H9 (cell line): Measurements from ENCODE around the gene SLC1A7. TPM values are rescaled to one million over a fixed set of nuclear protein-coding genes. Genes with fewer than 3 reads are reported as not detected.

Experiments used
- DNase-seq: peaks from one replicate; pipeline ENCODE4 v3.0.0-alpha.2; 2017
- H2AFZ ChIP-seq: one replicate; pipeline ENCODE4 v1.6.1; 2013; ENCODE audit warnings: mild to moderate bottlenecking, low read length, control low read depth, moderate library complexity
- H2AK5ac ChIP-seq: 2 replicates; pipeline ENCODE4 v1.6.1; 2013; ENCODE audit warnings: low read length, control low read depth, mixed read lengths; ENCODE audit not compliant: insufficient read length
- H2BK120ac ChIP-seq: one replicate; pipeline ENCODE4 v1.6.1; 2013; ENCODE audit warnings: low read depth, mild to moderate bottlenecking, low read length, control low read depth, inconsistent platforms; ENCODE audit not compliant: poor library complexity, severe bottlenecking
- H2BK12ac ChIP-seq: 2 replicates; pipeline ENCODE4 v1.6.1; 2013; ENCODE audit warnings: low read length, control low read depth, mixed read lengths, low read depth; ENCODE audit not compliant: insufficient read length
- H2BK15ac ChIP-seq: 2 replicates; pipeline ENCODE4 v1.6.1; 2013; ENCODE audit warnings: low read depth, low read length, control low read depth
- H2BK20ac ChIP-seq: one replicate; pipeline ENCODE4 v1.6.1; 2013; ENCODE audit warnings: low read depth, mild to moderate bottlenecking, low read length, control low read depth, inconsistent platforms; ENCODE audit not compliant: poor library complexity, severe bottlenecking
- H2BK5ac ChIP-seq: 2 replicates; pipeline ENCODE4 v1.6.1; 2013; ENCODE audit warnings: low read length, control low read depth, mixed read lengths; ENCODE audit not compliant: insufficient read length
- H3K14ac ChIP-seq: 2 replicates; pipeline ENCODE4 v1.6.1; 2013; ENCODE audit warnings: low read length, control low read depth; ENCODE audit not compliant: insufficient read depth
- H3K18ac ChIP-seq: 2 replicates; pipeline ENCODE4 v1.6.1; 2013; ENCODE audit warnings: low read depth, mild to moderate bottlenecking, mixed read lengths, low read length, control low read depth; ENCODE audit not compliant: insufficient read length
- H3K23ac ChIP-seq: 2 replicates; pipeline ENCODE4 v1.6.1; 2013; ENCODE audit warnings: low read length, control low read depth, mixed read lengths, low read depth; ENCODE audit not compliant: insufficient read length
- H3K23me2 ChIP-seq: 2 replicates; pipeline ENCODE4 v1.6.1; 2013; ENCODE audit warnings: low read depth, mild to moderate bottlenecking, mixed read lengths, low read length, control low read depth; ENCODE audit not compliant: insufficient read length, poor library complexity, severe bottlenecking
- H3K27ac ChIP-seq: 2 replicates; pipeline ENCODE4 v1.5.1; 2013; ENCODE audit warnings: low read length, control low read depth, mixed read lengths, low read depth; ENCODE audit not compliant: insufficient read length
- H3K27me3 ChIP-seq: 2 replicates; pipeline ENCODE4 v1.6.1; 2013; ENCODE audit warnings: low read length, control low read depth, inconsistent platforms; ENCODE audit not compliant: insufficient read depth
- H3K4ac ChIP-seq: 2 replicates; pipeline ENCODE4 v1.6.1; 2013; ENCODE audit warnings: low read depth, mild to moderate bottlenecking, control low read depth, inconsistent platforms, low read length, moderate library complexity
- H3K4me1 ChIP-seq: 2 replicates; pipeline ENCODE4 v1.6.1; 2013; ENCODE audit warnings: low read length, control low read depth, inconsistent platforms; ENCODE audit not compliant: insufficient read depth
- H3K4me2 ChIP-seq: 2 replicates; pipeline ENCODE4 v1.6.1; 2013; ENCODE audit warnings: low read length, control low read depth, mixed read lengths; ENCODE audit not compliant: insufficient read length, insufficient read depth
- H3K56ac ChIP-seq: 2 replicates; pipeline ENCODE4 v1.6.1; 2013; ENCODE audit warnings: low read depth, mild to moderate bottlenecking, mixed read lengths, low read length, control low read depth; ENCODE audit not compliant: insufficient read length
- H3K79me1 ChIP-seq: 2 replicates; pipeline ENCODE4 v1.6.1; 2013; ENCODE audit warnings: low read depth, mild to moderate bottlenecking, moderate library complexity, low read length, control low read depth, inconsistent platforms; ENCODE audit not compliant: insufficient read depth, poor library complexity, severe bottlenecking
- H3K79me2 ChIP-seq: 2 replicates; pipeline ENCODE4 v1.6.1; 2013; ENCODE audit warnings: low read length, control low read depth, inconsistent platforms; ENCODE audit not compliant: insufficient read depth
- H3K9ac ChIP-seq: 2 replicates; pipeline ENCODE4 v1.6.1; 2013; ENCODE audit warnings: low read length, control low read depth, mixed read lengths; ENCODE audit not compliant: insufficient read length; ENCODE audit errors: extremely low read depth
- H3K9me3 ChIP-seq: one replicate; pipeline ENCODE4 v1.6.1; 2013; ENCODE audit warnings: low read depth, low read length, inconsistent platforms; ENCODE audit not compliant: control insufficient read depth
- H3T11ph ChIP-seq: one replicate; pipeline ENCODE4 v1.6.1; 2013; ENCODE audit warnings: mild to moderate bottlenecking, low read length, control low read depth, inconsistent platforms
- H4K20me1 ChIP-seq: one replicate; pipeline ENCODE4 v1.6.1; 2013; ENCODE audit not compliant: control insufficient read depth, insufficient read length, insufficient read depth
- H4K5ac ChIP-seq: 2 replicates; pipeline ENCODE4 v1.6.1; 2013; ENCODE audit warnings: low read depth, mild to moderate bottlenecking, mixed read lengths, low read length, control low read depth; ENCODE audit not compliant: insufficient read length
- H4K8ac ChIP-seq: replicated peaks from 2 replicates; pipeline ENCODE4 v1.6.1; 2013; ENCODE audit warnings: low read length, control low read depth, mixed read lengths, low read depth; ENCODE audit not compliant: insufficient read length
- H4K91ac ChIP-seq: 2 replicates; pipeline ENCODE4 v1.6.1; 2013; ENCODE audit warnings: low read depth, mild to moderate bottlenecking, moderate library complexity, mixed read lengths, low read length, control low read depth; ENCODE audit not compliant: insufficient read length
- H3K27ac Mint-ChIP-seq, 3 experiments: 2 replicates in 2 of 3; 3 replicates in 1 of 3; pipeline ENCODE4 v1.8.0; 2020 to 2021; ENCODE audit warnings: mixed read lengths in 3 of 3, mild to moderate bottlenecking in 1 of 3, moderate library complexity in 1 of 3
- H3K27me3 Mint-ChIP-seq: 2 replicates; pipeline ENCODE4 v1.8.0; 2021; ENCODE audit warnings: low read depth, mild to moderate bottlenecking, moderate library complexity, mixed read lengths
- H3K36me3 Mint-ChIP-seq, 3 experiments: 2 replicates in 2 of 3; 3 replicates in 1 of 3; pipeline ENCODE4 v1.8.0; 2020 to 2021; ENCODE audit warnings: low read depth in 3 of 3, mixed read lengths in 3 of 3; ENCODE audit not compliant: insufficient read depth in 1 of 3
- H3K4me1 Mint-ChIP-seq, 2 experiments: 2 replicates each; pipeline ENCODE4 v1.8.0; 2020; ENCODE audit warnings: mixed read lengths in 2 of 2
- H3K4me3 Mint-ChIP-seq, 2 experiments: 2 replicates in 1 of 2; 3 replicates in 1 of 2; pipeline ENCODE4 v1.8.0; 2020 to 2021; ENCODE audit warnings: mild to moderate bottlenecking in 2 of 2, mixed read lengths in 2 of 2, moderate library complexity in 1 of 2
- H3K9me3 Mint-ChIP-seq, 2 experiments: 2 replicates in 1 of 2; 3 replicates in 1 of 2; pipeline ENCODE4 v1.8.0; 2020; ENCODE audit warnings: mild to moderate bottlenecking in 2 of 2, mixed read lengths in 2 of 2, moderate library complexity in 1 of 2
- CTCF ChIP-seq: fragments of 200-600 bp; sonication (generic); conservative IDR thresholded peaks from 3 replicates; pipeline ENCODE4 v1.8.0; 2021; ENCODE audit warnings: antibody characterized with exemption, mild to moderate bottlenecking
- WGBS: extraction: QIAGEN DNeasy Blood & Tissue Kit; methylation state at CpG from one replicate; pipeline ENCODE4 v1.1.7; 2013; ENCODE audit warnings: missing lambda C conversion rate, low lambda C conversion rate, mixed read lengths; ENCODE audit not compliant: insufficient read length; ENCODE audit errors: extremely low coverage; 5-methylcytosine and 5-hydroxymethylcytosine counted together
- total RNA-seq: library from RNA; stranded (reverse); gene quantifications from 2 replicates; pipeline ENCODE4 v1.2.1, GENCODE V29; 2021

The SLC1A7 gene
- total RNA-seq, 1 experiment from 2014 or later, result not detected

- no peak overlapping the region for H2BK120ac ChIP-seq
- H3K27ac Mint-ChIP-seq, result no peak overlapping the region
These were observed 75.3 kb downstream of the SLC1A7 start for GRCh38 chr1:53066891-53067738.

More at GRCh38 chr1:53066891-53067738, 75.3 kb downstream of the SLC1A7 start:
- Histone ChIP-seq H3K23me2 (peaks cover 9% of the 10 kb centered on the region), H3T11ph (no peak overlapping the region), H2BK20ac (no peak overlapping the region), H3K9ac (no peak overlapping the region), H2AFZ (no peak overlapping the region), H3K79me2 (no peaks in the 10 kb centered on the region), H2AK5ac (no peak overlapping the region), H3K9me3 (no peaks in the 10 kb centered on the region), H3K27ac (no peak overlapping the region), H3K4me1 (no peaks in the 10 kb centered on the region), H3K27me3 (peaks cover 16% of the 10 kb centered on the region; the same call in 1 of the 2 replicates), H2BK15ac (no peak overlapping the region), H3K14ac (no peak overlapping the region), H4K20me1 (no peaks in the 10 kb centered on the region), H4K8ac (no peak overlapping the region), H3K4ac (no peak overlapping the region), H2BK12ac (no peak overlapping the region), H3K18ac (no peak overlapping the region), H3K79me1 (no peaks in the 10 kb centered on the region), H3K4me2 (no peak overlapping the region), H4K91ac (no peak overlapping the region), H4K5ac (no peak overlapping the region), H3K23ac (no peak overlapping the region), H2BK5ac (no peak overlapping the region), H3K56ac (no peak overlapping the region)
- Mint-ChIP-seq H3K4me3 (no peak overlapping the region), H3K36me3 (no peaks in the 10 kb centered on the region), H3K4me1 (peaks cover 6 to 11% of the 10 kb centered on the region in 2 experiments), H3K27me3 (peaks cover 39% of the 10 kb centered on the region), H3K9me3 (no peaks in the 10 kb centered on the region)
- DNase-seq, result no peak
- no peak for TF ChIP-seq CTCF
- WGBS, result no CpG with 5 or more reads among the region's 13 CpGs
